CD4-positive, CD25-positive, alpha-beta regulatory T cell (primary cell): ENCODE measurements around the gene FNDC5. TPM values are rescaled to one million over a fixed set of nuclear protein-coding genes. Genes with fewer than 3 reads are reported as not detected.
A peak's percentile ranks its signal among the peaks of the same experiment; 100 is the strongest.

Source experiments
- ATAC-seq, 2 donors: fragments of 150-1000 bp; cut with Tn5 transposase; one replicate each; pipeline ENCODE4 v1.10.0; 2021; ENCODE audit warnings: low read depth in 2 of 2, moderate number of reproducible peaks in 2 of 2, moderate library complexity in 1 of 2
- DNase-seq, 3 donors: peaks; one replicate each; pipeline versions ENCODE4 v3.0.0 to v3.0.0-alpha.2; 2012 to 2022; ENCODE audit warnings: mixed read lengths in 1 of 3
- H3K27ac ChIP-seq: one replicate; pipeline ENCODE4 v1.7.0; 2013; ENCODE audit warnings: mild to moderate bottlenecking, low read length; ENCODE audit not compliant: insufficient read depth, poor library complexity, severe bottlenecking
- H3K27me3 ChIP-seq: one replicate; pipeline ENCODE4 v1.7.0; 2013; ENCODE audit warnings: low read length; ENCODE audit not compliant: control insufficient read depth, insufficient read depth
- H3K36me3 ChIP-seq: one replicate; pipeline ENCODE4 v1.7.0; 2013; ENCODE audit warnings: mild to moderate bottlenecking, low read length, moderate library complexity; ENCODE audit not compliant: control insufficient read depth, insufficient read depth
- H3K4me1 ChIP-seq: 2 replicates; pipeline ENCODE4 v1.7.0; 2013; ENCODE audit warnings: mild to moderate bottlenecking, low read length; ENCODE audit not compliant: insufficient read depth, control insufficient read depth, poor library complexity, severe bottlenecking
- H3K4me3 ChIP-seq: one replicate; pipeline ENCODE4 v1.7.0; 2013; ENCODE audit warnings: low read depth, mild to moderate bottlenecking, low read length, moderate library complexity
- H3K9me3 ChIP-seq, 2 experiments: 1 replicate in 1 of 2; 2 replicates in 1 of 2; pipeline ENCODE4 v1.7.0; 2013; ENCODE audit warnings: low read length in 2 of 2, mild to moderate bottlenecking in 1 of 2, moderate library complexity in 1 of 2; ENCODE audit not compliant: control insufficient read depth in 2 of 2
- H3K27ac Mint-ChIP-seq, 3 donors: one replicate each; pipeline ENCODE4 v1.8.0; 2020 to 2022; ENCODE audit warnings: mild to moderate bottlenecking in 3 of 3, mixed read lengths in 3 of 3, moderate library complexity in 2 of 3
- H3K27me3 Mint-ChIP-seq: one replicate; pipeline ENCODE4 v1.8.0; 2022; ENCODE audit warnings: mild to moderate bottlenecking, mixed read lengths
- H3K36me3 Mint-ChIP-seq: one replicate; pipeline ENCODE4 v1.8.0; 2020; ENCODE audit warnings: mixed read lengths
- H3K4me1 Mint-ChIP-seq, 4 donors: one replicate each; pipeline ENCODE4 v1.8.0; 2020 to 2022; ENCODE audit warnings: mixed read lengths in 4 of 4, mild to moderate bottlenecking in 1 of 4
- H3K4me3 Mint-ChIP-seq, 4 donors: one replicate each; pipeline ENCODE4 v1.8.0; 2020 to 2022; ENCODE audit warnings: mild to moderate bottlenecking in 4 of 4, mixed read lengths in 4 of 4, moderate library complexity in 3 of 4
- H3K9me3 Mint-ChIP-seq, 7 donors: one replicate each; pipeline ENCODE4 v1.8.0; 2020 to 2022; ENCODE audit warnings: mixed read lengths in 7 of 7, mild to moderate bottlenecking in 3 of 7, moderate library complexity in 2 of 7
- polyA plus RNA-seq, 4 donors: library from polyadenylated mRNA; unstranded; fragments of 300-500 nt; fragmentation: Illumina TruSeq; gene quantifications; one replicate each; pipeline ENCODE4 v1.2.3, GENCODE V29; 2021
- total RNA-seq: library from RNA; stranded (reverse); gene quantifications from one replicate; pipeline ENCODE4 v1.2.3, GENCODE V29; 2022

The FNDC5 gene
- total and polyA plus RNA-seq, 5 donors from 2014 or later, result not detected

DNA sequence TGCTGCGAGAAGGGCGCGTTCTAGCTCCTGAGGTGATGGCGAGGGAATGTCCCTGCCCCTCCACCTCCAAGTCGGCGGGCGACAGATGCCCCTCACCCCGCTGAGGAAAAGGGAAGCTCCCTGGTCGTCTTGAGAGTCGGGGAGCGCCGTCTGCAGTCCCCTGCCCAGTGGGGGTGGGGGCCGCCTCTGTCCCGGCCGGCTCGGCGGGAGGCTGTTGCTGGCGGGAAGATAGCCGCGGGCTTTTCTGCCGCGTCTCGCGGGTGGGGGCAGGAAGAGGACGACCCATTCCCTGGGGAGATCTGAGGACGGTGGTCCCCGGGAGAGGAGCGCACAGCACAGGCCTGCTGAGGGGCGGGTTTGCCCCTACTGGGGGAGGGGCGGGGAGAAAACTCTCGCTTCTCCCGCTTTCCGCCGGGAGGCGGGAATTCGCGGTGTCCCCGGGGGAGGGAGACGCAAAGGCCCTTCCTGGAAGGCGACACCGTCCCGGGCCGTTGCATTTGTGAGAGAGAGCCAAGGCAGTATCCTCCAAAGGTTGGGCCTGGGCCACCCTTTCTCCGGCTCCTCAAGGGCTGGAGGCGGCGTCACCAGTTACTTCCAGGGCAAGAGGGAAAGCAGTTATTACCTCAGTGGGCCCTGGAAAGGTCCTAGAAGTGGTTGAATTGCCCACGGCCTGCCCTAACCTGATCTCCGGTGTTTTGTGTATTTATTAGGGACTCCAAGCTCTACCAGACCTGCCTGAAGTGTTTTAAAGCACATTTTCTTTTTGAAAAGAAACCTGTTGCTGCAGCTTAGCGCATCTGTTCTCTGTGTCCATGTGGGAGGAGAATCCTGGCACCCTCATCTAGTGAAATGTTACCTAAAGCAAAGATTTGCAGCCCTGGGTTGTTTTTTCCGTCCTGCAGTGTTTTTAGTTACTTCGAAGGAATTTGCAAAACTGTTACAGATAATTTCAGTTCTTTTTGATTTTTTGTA lies 52.6 kb downstream of the FNDC5 start:
- H3K27me3 Mint-ChIP-seq, result no peaks in the 10 kb centered on the region
- H3K36me3 Mint-ChIP-seq, result peaks cover 17% of the 10 kb centered on the region
- DNase-seq (peak; percentile 26 to 53 (median 27)), ATAC-seq (peak in 1 of 2 donors; percentile 1)
- H3K4me3 Mint-ChIP-seq, result peak overlapping the region; percentile 94 to 98 (median 96)
- no peaks in the 10 kb centered on the region for H3K9me3 Mint-ChIP-seq
- peak overlapping the region; percentile 83 for H3K4me3 ChIP-seq
- no peaks in the 10 kb centered on the region for H3K27me3 ChIP-seq
- H3K4me1 Mint-ChIP-seq, result peaks cover 32 to 73% (median 45%) of the 10 kb centered on the region in 4 donors
- H3K36me3 ChIP-seq, result no peaks in the 10 kb centered on the region
- H3K27ac Mint-ChIP-seq, result peak overlapping the region; percentile 86 to 96 (median 92)
- no peaks in the 10 kb centered on the region for H3K9me3 ChIP-seq
- H3K27ac ChIP-seq, result peak overlapping the region; percentile 88
- peaks cover 56% of the 10 kb centered on the region for H3K4me1 ChIP-seq

DNA sequence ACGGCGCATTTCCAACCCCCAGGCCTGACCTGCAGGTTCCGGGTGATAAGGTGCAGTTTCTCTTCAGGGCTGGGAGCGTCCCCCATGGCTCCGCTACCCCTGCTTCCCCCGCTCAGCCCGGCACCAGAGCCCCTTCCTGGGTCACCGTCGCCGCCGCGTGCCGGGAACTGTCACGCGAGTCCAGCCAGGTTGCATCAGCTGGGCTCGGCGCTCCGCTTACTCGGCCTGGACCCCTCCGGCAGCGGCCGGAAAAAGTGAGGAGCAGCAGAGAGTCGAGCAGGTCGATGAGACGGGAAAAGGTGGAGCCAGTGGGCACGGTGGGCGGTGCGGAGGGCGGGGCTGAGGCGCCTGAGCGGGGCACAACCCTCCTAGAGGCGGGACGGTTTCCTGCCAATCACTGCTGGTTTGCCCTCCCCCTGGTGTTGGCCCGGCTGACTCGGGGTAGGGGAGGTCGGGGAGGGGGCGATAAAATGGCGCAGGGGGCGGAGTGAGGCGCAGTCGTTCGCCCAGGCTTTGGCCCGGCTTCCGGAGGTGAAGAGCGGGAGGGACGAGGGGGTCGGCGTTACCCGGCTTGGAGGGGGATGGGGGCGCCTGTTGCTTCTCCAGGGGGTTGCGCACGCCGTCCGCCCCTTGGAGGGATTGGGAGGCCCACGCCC lies 53.4 kb downstream of the FNDC5 start, which contains the start of the genes S100PBP and YARS1:
TSS of gene S100PBP (plus strand) at position 495 of the 656 bp plus-strand sequence. CDS start 8,447 bp downstream, outside the sequence.
TSS of gene YARS1 (minus strand) at position 200 of the 656 bp plus-strand sequence. CDS start at position 86, 114 bp downstream.
- Histone ChIP-seq H3K4me3 (peak within 1 kb of the TSS; percentile 96), H3K27me3 (no peaks in the 10 kb centered on the region), H3K9me3 (no peaks in the 10 kb centered on the region), H3K36me3 (no peaks in the 10 kb centered on the region), H3K4me1 (peaks cover 59% of the 10 kb centered on the region), H3K27ac (peak within 1 kb of the TSS; percentile 88)
- Mint-ChIP-seq H3K27me3 (no peaks in the 10 kb centered on the region), H3K27ac (peak within 1 kb of the TSS; percentile 92 to 96 (median 95)), H3K9me3 (no peaks in the 10 kb centered on the region), H3K36me3 (peaks cover 17% of the 10 kb centered on the region), H3K4me1 (peaks cover 32 to 79% (median 45%) of the 10 kb centered on the region in 4 donors), H3K4me3 (peak within 1 kb of the TSS; percentile 94 to 98 (median 96))
- DNase-seq (peak; percentile 99 to 100 (median 99)), ATAC-seq (peak; percentile 94 to 97)

DNA sequence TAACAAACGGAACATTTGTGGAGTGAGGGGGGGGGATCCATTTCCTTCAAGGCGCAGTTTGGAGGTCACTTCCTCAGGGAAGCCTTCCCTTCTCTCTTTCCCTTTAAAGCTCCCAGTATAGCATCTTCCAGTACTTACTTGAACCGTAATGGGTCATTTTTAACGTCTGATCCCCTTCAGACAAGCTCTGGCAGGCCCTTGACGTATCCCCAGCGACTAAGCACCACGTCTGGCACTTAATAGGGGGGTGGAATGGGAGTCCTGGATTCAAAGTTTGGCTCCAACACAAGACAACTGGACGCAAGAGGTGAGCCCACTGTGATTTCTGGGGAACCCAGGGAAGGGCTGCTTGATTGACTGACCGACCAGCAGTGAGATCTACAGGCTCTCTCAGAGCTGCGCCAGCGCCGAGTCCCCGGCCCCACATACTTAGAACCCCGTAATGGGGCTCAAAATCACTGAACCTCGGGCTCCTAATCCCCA lies 54.0 kb downstream of the FNDC5 start:
- Mint-ChIP-seq H3K27ac (peak overlapping the region; percentile 92 to 96 (median 95)), H3K4me3 (peak overlapping the region; percentile 94 to 98 (median 96)), H3K9me3 (no peaks in the 10 kb centered on the region), H3K27me3 (no peaks in the 10 kb centered on the region), H3K4me1 (peaks cover 32 to 80% (median 49%) of the 10 kb centered on the region in 4 donors), H3K36me3 (peaks cover 15% of the 10 kb centered on the region)
- Histone ChIP-seq H3K27ac (peak overlapping the region; percentile 88), H3K4me1 (peaks cover 59% of the 10 kb centered on the region), H3K36me3 (no peaks in the 10 kb centered on the region), H3K27me3 (no peaks in the 10 kb centered on the region), H3K9me3 (no peaks in the 10 kb centered on the region), H3K4me3 (peak overlapping the region; percentile 96)
- DNase-seq (no peak), ATAC-seq (no peak)

DNA sequence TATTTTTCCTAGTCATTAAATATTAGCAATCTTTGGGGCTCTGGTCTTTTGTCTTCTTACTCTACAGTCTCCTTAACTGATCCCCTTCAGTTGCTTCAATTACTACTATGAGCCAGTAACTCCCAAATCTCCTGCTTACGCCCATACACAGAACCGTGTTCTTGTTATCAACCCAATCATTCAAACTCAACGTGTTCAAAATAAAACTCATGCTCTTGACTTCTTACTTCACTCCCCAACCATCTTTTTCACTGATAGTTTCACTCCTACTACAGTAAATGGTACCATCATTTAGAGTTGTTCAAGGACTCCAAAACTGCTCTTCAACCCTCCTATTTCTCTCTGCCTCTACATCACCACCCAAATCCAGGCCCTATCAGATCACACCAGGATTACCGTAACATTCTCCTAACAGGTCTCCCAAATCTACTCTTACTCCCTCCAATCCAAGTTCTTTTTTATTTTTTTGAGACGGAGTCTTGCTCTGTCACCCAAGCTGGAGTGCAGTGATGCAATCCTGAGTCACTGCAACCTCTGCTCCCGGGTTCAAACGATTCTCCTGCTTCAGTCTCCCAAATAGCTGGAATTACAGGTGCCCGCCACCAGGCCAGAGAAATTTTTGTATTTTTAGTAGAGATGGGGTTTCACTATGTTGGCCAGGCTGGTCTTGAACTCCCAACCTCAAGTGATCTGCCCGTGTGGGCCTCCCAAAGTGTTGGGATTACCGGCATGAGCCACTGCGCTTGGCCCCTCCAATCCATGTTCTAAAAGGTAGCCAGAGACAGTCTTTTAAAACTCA lies 56.6 kb downstream of the FNDC5 start:
- no peak overlapping the region for H3K27ac ChIP-seq
- H3K9me3 ChIP-seq, result no peaks in the 10 kb centered on the region
- H3K36me3 ChIP-seq, result peaks cover 19% of the 10 kb centered on the region
- no peaks in the 10 kb centered on the region for H3K9me3 Mint-ChIP-seq
- peaks cover 27% of the 10 kb centered on the region for H3K36me3 Mint-ChIP-seq
- peak overlapping the region in 2 of 3 donors; percentile 14 to 69 for H3K27ac Mint-ChIP-seq
- ATAC-seq (no peak), DNase-seq (no peak)
- peaks cover 23 to 69% (median 44%) of the 10 kb centered on the region in 4 donors for H3K4me1 Mint-ChIP-seq
- no peaks in the 10 kb centered on the region for H3K27me3 ChIP-seq
- H3K4me3 ChIP-seq, result peak overlapping the region; percentile 41
- H3K4me3 Mint-ChIP-seq, result peak overlapping the region; percentile 24 to 80 (median 56)
- H3K27me3 Mint-ChIP-seq, result no peaks in the 10 kb centered on the region
- peaks cover 46% of the 10 kb centered on the region for H3K4me1 ChIP-seq

Other genes starting within 250 kb of the FNDC5 start
- 40.8 TPM for gene ZBTB8OS, start 220.4 kb downstream of the FNDC5 start, total RNA-seq
- gene ZBTB8OS, start 220.4 kb downstream of the FNDC5 start, polyA plus RNA-seq, result 100 to 1,000 TPM in 1 of 4 donors, 10 to 100 TPM in 3; 72.9 to 117 (median 89.0) TPM
- gene RBBP4, start 219.7 kb downstream of the FNDC5 start, total RNA-seq, result 139 TPM
- 100 to 1,000 TPM; 256 to 312 (median 288) TPM for gene RBBP4, start 219.7 kb downstream of the FNDC5 start, polyA plus RNA-seq
- gene SYNC, start 168.1 kb downstream of the FNDC5 start, total RNA-seq, result not detected
- not detected for gene SYNC, start 168.1 kb downstream of the FNDC5 start, polyA plus RNA-seq
- gene YARS1, start 53.6 kb downstream of the FNDC5 start, total RNA-seq, result 111 TPM
- gene YARS1, start 53.6 kb downstream of the FNDC5 start, polyA plus RNA-seq, result 10 to 100 TPM; 47.3 to 68.9 (median 55.8) TPM
- gene S100PBP, start 53.3 kb downstream of the FNDC5 start, total RNA-seq, result 55.1 TPM
- 10 to 100 TPM; 11.5 to 12.3 (median 12.3) TPM for gene S100PBP, start 53.3 kb downstream of the FNDC5 start, polyA plus RNA-seq
- not detected for gene HPCA, start 15.6 kb upstream of the FNDC5 start, total RNA-seq
- not detected for gene HPCA, start 15.6 kb upstream of the FNDC5 start, polyA plus RNA-seq
- not detected for gene TMEM54, start 30.5 kb upstream of the FNDC5 start, total RNA-seq
- not detected for gene TMEM54, start 30.5 kb upstream of the FNDC5 start, polyA plus RNA-seq
- 44.9 TPM for gene RNF19B, start 93.9 kb upstream of the FNDC5 start, total RNA-seq
- gene RNF19B, start 93.9 kb upstream of the FNDC5 start, polyA plus RNA-seq, result 1 to 10 TPM; 2.0 to 2.6 (median 2.4) TPM
- 55.3 TPM for gene AK2, start 166.0 kb upstream of the FNDC5 start, total RNA-seq
- 100 to 1,000 TPM; 111 to 122 (median 115) TPM for gene AK2, start 166.0 kb upstream of the FNDC5 start, polyA plus RNA-seq
- gene AZIN2, start 210.2 kb upstream of the FNDC5 start, total RNA-seq, result 1.5 TPM
- gene AZIN2, start 210.2 kb upstream of the FNDC5 start, polyA plus RNA-seq, result 1 to 10 TPM in 2 of 4 donors, under 1 TPM in 1, not detected in 1; 0.69 to 1.9 (median 1.2) TPM